ENCODE measurements around the gene DLST. TPM values are rescaled to one million over a fixed set of nuclear protein-coding genes. Genes with fewer than 3 reads are reported as not detected.

DLST gene
- total RNA-seq, 2 experiments from 2014 or later = 106 to 108 TPM

DNA sequence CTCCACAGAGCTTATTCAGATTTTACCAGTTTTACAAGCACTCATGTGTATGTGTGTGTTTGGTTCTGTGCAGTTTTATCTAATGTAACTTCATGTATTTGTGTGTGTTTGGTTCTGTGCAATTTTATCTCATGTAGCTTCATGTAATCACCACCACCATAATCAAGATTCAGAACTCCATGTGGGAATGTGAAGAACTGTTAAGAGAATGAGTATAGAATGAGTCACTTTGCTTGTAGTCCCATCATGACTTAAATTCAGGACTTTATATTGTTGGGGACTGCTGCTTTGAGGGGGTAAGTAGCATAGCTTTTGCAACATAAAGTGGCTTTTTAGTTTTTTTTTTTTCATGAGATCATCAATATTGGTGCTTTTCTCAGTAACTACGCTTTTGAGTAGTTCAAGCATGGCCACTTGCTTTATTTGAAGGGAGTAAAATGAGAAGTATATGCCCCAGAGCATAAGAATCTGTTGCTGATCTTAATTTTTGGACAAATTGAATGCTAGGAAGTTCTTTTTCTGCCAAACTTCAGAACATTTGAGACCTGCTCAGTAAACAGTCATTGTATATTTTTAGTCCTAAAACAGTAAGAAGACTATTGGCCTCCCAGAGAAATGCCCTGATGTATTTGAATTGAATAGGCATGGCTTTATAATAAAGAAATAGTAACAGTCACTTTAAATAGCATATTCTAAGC is 34.6 kb upstream of the DLST start:
- H3K27ac Mint-ChIP-seq = no peak overlapping the region
- no peaks in the 10 kb centered on the region for H3K36me3 Mint-ChIP-seq (ENCODE audit: low read depth)
- H3K4me1 Mint-ChIP-seq = peaks cover 4% of the 10 kb centered on the region
- H3K9me3 Mint-ChIP-seq = no peaks in the 10 kb centered on the region
- ChIA-PET POLR2A (interaction anchor here (1.5 kb wide), 1 partner anchor 9 kb away, joined by 5 read pairs; no protein-coding TSS in a partner anchor), CTCF (interaction anchor here (1.4 to 1.6 kb wide), 2 partner anchors 14 to 100 kb away, joined by 3 to 4 read pairs; no protein-coding TSS in a partner anchor)
- H3K27me3 Mint-ChIP-seq = peaks cover 3% of the 10 kb centered on the region
- DNase-seq = no peak
- H3K4me3 Mint-ChIP-seq = no peak overlapping the region

DNA sequence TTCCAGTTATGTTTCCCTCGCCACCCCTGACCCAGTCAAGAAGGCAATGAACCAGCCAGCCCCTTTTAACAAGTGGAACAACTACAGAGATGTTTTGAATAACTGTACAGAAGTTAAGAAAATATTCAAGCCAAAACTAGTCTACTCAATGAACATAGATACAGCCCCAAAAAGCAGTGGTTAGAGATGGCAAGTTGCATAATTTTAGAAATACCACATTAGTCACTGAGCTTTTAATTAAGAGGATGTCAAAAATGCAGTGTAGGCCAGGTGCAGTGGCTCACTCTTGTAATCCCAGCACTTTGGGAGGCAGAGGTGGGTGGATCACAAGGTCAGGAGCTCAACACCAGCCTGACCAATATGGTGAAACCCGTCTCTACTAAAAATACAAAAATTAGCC is 32.9 kb upstream of the DLST start:
- CTCF ChIA-PET = interaction anchor here (0.7 to 3.6 kb wide), 5 partner anchors 12 to 240 kb away, joined by 3 to 21 read pairs (median 7); no protein-coding TSS in a partner anchor
- no peak for DNase-seq
- Mint-ChIP-seq H3K4me3 (no peak overlapping the region), H3K36me3 (ENCODE audit: low read depth) (no peaks in the 10 kb centered on the region), H3K27ac (no peak overlapping the region), H3K4me1 (peaks cover 11% of the 10 kb centered on the region), H3K27me3 (peaks cover 3% of the 10 kb centered on the region), H3K9me3 (no peaks in the 10 kb centered on the region)
- POLR2A ChIA-PET = interaction anchor here (0.6 kb wide), 1 partner anchor 10 kb away, joined by 4 read pairs; no protein-coding TSS in a partner anchor

DNA sequence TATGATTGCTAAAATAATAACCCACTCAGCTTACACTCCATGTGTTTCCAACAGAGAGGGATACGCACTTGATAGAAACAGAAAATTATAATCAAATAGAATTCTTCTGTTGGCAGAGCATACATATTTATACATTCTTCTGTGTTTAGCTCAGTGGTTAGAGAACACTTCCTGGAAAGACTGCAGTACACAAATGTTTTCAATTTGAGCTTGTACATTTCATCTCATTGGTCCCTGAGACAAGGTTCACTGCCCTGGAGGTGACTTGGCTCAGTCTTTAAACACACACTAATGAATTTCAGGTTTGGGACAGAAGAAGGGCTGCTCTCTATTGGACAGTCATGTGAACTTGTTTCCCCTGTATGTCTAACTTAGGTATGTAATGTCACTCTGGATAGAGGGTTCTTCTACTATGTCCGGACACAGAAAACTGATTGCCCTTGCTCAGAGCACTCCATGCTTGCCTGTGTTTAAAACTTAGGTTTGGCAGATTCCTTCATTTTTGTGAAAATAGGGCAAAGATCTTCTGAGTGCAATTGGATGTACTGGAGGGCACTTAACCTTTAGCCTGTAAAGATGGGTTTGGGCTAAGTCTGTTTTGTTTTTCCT is 28.7 kb upstream of the DLST start:
- Mint-ChIP-seq H3K36me3 (ENCODE audit: low read depth) (no peaks in the 10 kb centered on the region), H3K9me3 (no peaks in the 10 kb centered on the region), H3K27me3 (peaks cover 4% of the 10 kb centered on the region), H3K4me1 (peaks cover 11% of the 10 kb centered on the region), H3K4me3 (no peak overlapping the region), H3K27ac (no peak overlapping the region)
- ChIA-PET CTCF (interaction anchor here (0.8 to 3.9 kb wide), 6 partner anchors 8 to 244 kb away, joined by 3 to 23 read pairs (median 6); no protein-coding TSS in a partner anchor), POLR2A (interaction anchor here (0.9 to 2.1 kb wide), 3 partner anchors 10 to 57 kb away, joined by 3 to 7 read pairs (median 3); no protein-coding TSS in a partner anchor)
- DNase-seq = no peak

DNA sequence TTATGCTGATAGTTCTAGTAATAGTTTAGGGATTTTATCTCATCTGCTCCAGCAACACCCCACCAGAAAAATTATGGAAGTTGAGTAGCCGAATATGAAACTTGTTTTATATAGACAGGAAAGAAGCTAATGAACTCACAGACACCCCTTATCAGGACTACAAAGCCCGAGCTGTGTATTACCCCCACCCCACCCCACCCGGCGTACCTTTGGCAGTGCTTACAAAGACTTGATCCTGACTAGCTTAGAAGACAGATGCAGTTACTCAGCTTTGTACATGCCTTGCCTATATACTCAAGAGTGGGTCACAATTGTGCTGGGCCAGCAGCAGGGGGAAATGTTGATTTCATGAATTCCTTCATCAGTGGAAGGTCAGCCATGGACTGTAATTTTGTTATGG is 28.1 kb upstream of the DLST start:
- Mint-ChIP-seq H3K9me3 (no peaks in the 10 kb centered on the region), H3K27ac (no peak overlapping the region), H3K4me1 (peaks cover 11% of the 10 kb centered on the region), H3K4me3 (no peak overlapping the region), H3K36me3 (ENCODE audit: low read depth) (no peaks in the 10 kb centered on the region), H3K27me3 (peaks cover 4% of the 10 kb centered on the region)
- ChIA-PET CTCF (interaction anchor here (1.6 to 3.9 kb wide), 5 partner anchors 8 to 244 kb away, joined by 4 to 23 read pairs (median 7); no protein-coding TSS in a partner anchor), POLR2A (interaction anchor here (2.1 to 2.3 kb wide), 2 partner anchors 28 to 29 kb away, joined by 7 read pairs; partner anchors contain the start of gene DLST)
- DNase-seq = no peak

DNA sequence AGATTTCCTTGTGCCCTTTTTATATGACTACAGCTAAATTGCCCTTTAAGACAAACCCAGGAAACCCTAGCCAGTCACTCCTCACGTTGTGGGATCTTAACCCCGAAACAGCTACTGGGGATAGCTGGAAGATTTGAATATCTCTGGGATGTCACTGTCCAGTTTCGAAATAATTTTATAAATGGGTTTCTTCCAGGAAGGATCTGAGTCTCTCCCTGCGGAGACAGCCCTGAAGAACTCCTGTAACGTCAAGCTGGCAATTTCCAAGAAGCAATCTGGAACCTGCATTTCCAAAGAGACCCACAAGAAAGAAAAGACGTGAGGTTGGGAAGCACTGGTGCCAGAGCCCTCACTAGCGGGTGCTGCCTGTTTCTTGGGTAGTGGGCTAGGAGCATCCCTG is 26.7 kb upstream of the DLST start:
- Mint-ChIP-seq H3K4me1 (peaks cover 11% of the 10 kb centered on the region), H3K27me3 (peaks cover 2% of the 10 kb centered on the region), H3K36me3 (ENCODE audit: low read depth) (no peaks in the 10 kb centered on the region), H3K27ac (no peak overlapping the region), H3K9me3 (no peaks in the 10 kb centered on the region), H3K4me3 (no peak overlapping the region)
- POLR2A ChIA-PET = interaction anchor here (0.9 to 2.3 kb wide), 3 partner anchors 13 to 30 kb away, joined by 4 to 7 read pairs (median 4); partner anchors contain the start of gene DLST
- CTCF ChIA-PET = interaction anchor here (0.8 to 3.9 kb wide), 2 partner anchors 20 to 50 kb away, joined by 4 to 16 read pairs; partner anchors contain the start of gene PROX2
- DNase-seq = no peak

DNA sequence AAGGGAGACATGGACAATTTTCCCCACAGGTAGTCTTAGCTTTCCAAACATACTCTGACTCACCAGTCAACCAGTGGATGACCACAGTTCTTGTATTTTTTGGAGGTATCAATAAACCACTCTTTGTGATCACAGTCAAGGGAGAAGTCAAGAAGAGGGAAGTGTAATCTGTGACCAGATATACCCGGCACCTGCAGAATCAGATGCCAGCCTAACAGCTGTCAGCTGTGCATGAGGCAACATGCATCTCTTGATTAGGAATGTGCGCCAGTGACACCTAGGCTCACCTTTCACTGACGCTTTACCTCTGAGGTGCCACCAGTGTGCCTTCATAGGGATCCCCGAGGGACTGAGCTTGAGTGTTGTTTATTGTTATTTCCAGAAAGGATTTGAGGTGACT is 25.8 kb upstream of the DLST start:
- ChIA-PET POLR2A (interaction anchor here (0.9 to 2.3 kb wide), 5 partner anchors 9 to 29 kb away, joined by 4 to 7 read pairs (median 4); partner anchors contain the start of gene DLST), CTCF (interaction anchor here (1.3 to 3.9 kb wide), 3 partner anchors 49 to 247 kb away, joined by 4 to 16 read pairs (median 5); no protein-coding TSS in a partner anchor)
- Mint-ChIP-seq H3K36me3 (ENCODE audit: low read depth) (no peaks in the 10 kb centered on the region), H3K27ac (no peak overlapping the region), H3K27me3 (peaks cover 2% of the 10 kb centered on the region), H3K4me1 (peaks cover 11% of the 10 kb centered on the region), H3K9me3 (no peaks in the 10 kb centered on the region), H3K4me3 (no peak overlapping the region)
- DNase-seq = no peak

DNA sequence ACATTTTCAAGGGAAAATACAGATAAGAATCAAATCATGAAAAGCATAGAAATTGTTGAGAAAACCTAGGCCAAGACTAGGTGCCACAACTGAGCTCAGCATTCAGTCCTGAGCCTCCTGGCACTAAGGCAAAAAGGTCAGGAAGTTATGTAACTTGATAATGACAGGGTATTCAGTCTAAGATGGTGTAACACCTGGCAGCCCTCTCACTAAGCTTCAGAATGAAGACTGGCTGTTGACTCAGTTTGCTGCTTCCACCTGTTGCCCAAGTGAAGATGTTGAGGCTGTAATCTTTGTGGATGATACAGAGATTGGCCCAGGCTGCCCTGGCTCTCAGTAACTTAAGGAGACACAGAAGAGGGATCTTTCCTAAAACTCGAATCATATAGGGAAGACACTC is 25.4 kb upstream of the DLST start:
- Mint-ChIP-seq H3K4me1 (peaks cover 11% of the 10 kb centered on the region), H3K27ac (no peak overlapping the region), H3K36me3 (ENCODE audit: low read depth) (no peaks in the 10 kb centered on the region), H3K9me3 (no peaks in the 10 kb centered on the region), H3K27me3 (peaks cover 2% of the 10 kb centered on the region), H3K4me3 (no peak overlapping the region)
- ChIA-PET POLR2A (interaction anchor here (1.0 to 1.9 kb wide), 3 partner anchors 10 to 29 kb away, joined by 4 to 5 read pairs (median 4); no protein-coding TSS in a partner anchor), CTCF (interaction anchor here (1.0 to 8.9 kb wide), 6 partner anchors 49 to 248 kb away, joined by 3 to 285 read pairs (median 4); no protein-coding TSS in a partner anchor)
- no peak for DNase-seq

DNA sequence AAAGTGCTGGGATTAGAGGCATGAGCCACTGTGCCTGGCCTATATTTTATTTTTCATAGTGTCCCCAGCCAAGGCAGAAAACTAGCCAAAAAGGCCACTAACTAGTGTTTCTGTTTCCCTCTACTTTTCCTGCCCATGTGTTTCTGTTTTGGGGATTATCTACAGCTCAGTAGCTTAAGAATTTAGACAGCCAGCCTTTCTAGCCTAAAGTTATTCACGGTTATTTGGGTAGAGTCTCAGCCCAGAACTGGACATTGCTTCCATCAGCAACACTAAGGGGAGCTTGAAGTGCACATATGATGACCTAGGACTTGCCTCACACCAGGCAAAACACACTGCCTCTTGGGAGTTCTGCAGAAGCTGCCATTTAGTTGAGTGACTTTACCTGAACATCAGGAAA is 23.7 kb upstream of the DLST start:
- DNase-seq = no peak
- ChIA-PET POLR2A (interaction anchor here (1.1 kb wide), 1 partner anchor 9 kb away, joined by 4 read pairs; no protein-coding TSS in a partner anchor), CTCF (interaction anchor here (1.0 to 8.9 kb wide), 7 partner anchors 16 to 249 kb away, joined by 3 to 285 read pairs (median 5); partner anchors contain the start of gene PROX2)
- H3K4me1 Mint-ChIP-seq = peaks cover 4% of the 10 kb centered on the region
- H3K9me3 Mint-ChIP-seq = no peaks in the 10 kb centered on the region
- H3K4me3 Mint-ChIP-seq = no peak overlapping the region
- no peak overlapping the region for H3K27ac Mint-ChIP-seq
- H3K27me3 Mint-ChIP-seq = peaks cover 2% of the 10 kb centered on the region
- H3K36me3 Mint-ChIP-seq (ENCODE audit: low read depth) = no peaks in the 10 kb centered on the region

DNA sequence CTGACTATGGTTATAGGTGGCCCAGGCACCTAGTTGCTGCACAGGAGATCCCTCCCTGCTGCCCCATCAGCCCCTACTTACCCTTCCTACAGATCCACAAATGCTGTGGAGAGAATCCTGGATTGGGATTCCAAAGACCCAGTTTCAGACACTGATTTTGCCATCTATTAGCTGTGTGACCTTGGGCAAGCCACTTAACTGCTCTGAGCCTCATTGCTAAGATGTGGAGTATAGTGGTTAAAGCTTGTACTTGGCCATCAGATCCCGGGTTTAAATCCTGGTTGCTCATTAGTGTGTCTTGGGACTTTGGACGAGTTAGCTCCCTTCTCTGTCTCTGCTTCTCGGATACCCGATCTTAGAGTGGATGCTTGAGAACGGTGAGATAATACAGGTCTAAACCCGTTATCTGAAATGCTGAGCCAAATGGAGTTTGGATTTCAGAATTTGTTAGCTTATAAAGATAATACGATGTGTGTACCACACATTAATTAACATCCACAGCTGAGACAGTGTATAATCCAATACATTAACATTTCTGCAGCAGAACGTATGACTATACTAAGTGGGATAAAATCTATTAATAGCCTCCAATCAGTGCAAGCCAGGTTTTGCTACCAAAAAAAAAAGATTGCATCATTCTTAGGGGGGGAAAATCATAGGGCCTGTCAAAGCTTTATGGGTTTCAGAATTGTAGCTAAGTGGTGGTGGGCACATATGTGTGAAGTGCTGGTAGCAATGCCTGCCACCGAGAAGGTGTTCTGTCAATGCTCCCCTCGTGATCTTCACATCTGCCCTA is 21.8 kb upstream of the DLST start:
- Mint-ChIP-seq H3K4me1 (no peaks in the 10 kb centered on the region), H3K4me3 (no peak overlapping the region), H3K36me3 (ENCODE audit: low read depth) (no peaks in the 10 kb centered on the region), H3K27me3 (no peaks in the 10 kb centered on the region), H3K9me3 (no peaks in the 10 kb centered on the region), H3K27ac (no peak overlapping the region)
- ChIA-PET POLR2A (interaction anchor here (0.6 to 3.8 kb wide), 4 partner anchors 23 to 656 kb away, joined by 3 to 45 read pairs (median 4); partner anchors contain the start of gene NEK9), CTCF (interaction anchor here (0.9 to 8.9 kb wide), 34 partner anchors 9 to 358 kb away, joined by 3 to 285 read pairs (median 6); partner anchors contain the start of genes ACYP1, DLST, NEK9 and PROX2)
- DNase-seq = no peak

DNA sequence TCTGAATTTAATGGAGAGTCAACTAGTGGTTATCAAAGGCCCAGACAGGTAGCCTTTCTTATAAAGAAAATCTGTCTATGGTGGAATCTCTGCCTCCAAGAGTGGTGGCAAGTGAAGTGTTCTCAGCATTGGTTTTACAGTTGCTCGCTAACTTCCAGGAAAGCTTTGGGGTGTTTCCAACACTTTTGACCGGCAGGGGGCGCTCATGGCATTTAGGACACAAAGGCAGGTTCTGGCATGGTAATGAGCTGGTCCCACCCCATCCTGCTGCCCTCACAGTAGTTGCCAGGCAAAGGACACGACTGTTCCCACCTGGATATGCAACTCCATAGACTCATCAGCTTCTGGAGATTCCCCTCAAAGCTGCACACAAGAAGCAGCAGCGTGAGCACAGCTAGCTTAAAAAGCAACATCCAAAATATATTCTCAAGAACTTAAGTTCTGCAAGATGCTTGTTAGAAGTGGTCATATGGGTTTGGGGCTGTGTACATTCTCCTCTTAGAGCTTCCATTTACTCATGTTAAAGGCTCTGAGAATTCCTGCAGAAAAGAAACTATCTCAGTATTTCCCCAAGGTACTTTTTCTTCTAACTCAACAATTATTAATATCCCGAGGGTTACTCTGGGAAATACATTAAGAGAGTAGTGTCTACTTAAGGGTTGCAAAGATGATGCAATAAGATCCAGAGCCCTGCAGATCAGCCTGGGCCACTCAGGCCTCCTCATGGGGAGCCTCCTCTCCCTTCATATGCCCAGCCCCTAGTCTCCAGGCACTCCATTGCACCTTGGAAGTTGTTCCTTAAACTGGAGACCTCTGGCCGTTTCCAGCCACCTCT is 20.6 kb upstream of the DLST start:
- Mint-ChIP-seq H3K36me3 (ENCODE audit: low read depth) (no peaks in the 10 kb centered on the region), H3K9me3 (no peaks in the 10 kb centered on the region), H3K27me3 (no peaks in the 10 kb centered on the region), H3K4me1 (peaks cover under 1% of the 10 kb centered on the region), H3K27ac (no peak overlapping the region), H3K4me3 (no peak overlapping the region)
- CTCF ChIA-PET = interaction anchor here (0.7 to 8.9 kb wide), 62 partner anchors 8 to 439 kb away, joined by 3 to 285 read pairs (median 4); partner anchors contain the start of genes ACYP1, DLST, PROX2 and RPS6KL1
- POLR2A ChIA-PET = interaction anchor here (0.6 to 4.9 kb wide), 10 partner anchors 11 to 654 kb away, joined by 3 to 45 read pairs (median 4); partner anchors contain the start of genes DLST, NEK9 and PROX2
- DNase-seq = peak; percentile 91

DNA sequence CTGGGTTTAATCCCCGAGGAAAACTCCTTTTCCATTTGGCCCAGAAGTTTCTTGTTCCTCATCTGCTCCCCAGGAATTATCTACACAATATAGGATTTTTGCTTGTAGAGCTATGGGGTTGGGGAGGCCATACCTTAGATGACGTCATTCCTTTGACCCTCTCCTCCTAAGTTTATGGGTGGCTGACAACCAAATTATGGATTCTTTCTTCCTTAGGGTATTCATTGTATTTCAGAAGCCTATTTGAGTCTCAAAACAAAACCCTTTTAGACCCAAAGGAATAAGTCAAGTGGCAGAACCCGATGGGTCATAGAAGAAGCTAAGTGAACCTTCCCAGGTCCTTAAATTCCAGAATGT is 20.0 kb upstream of the DLST start:
- ChIA-PET POLR2A (interaction anchor here (1.1 to 4.9 kb wide), 6 partner anchors 11 to 79 kb away, joined by 3 to 45 read pairs (median 8); partner anchors contain the start of genes DLST and PROX2), CTCF (interaction anchor here (0.6 to 8.9 kb wide), 33 partner anchors 9 to 438 kb away, joined by 3 to 285 read pairs (median 6); partner anchors contain the start of genes DLST, PROX2, RPS6KL1 and YLPM1)
- peaks cover 6% of the 10 kb centered on the region for H3K4me1 Mint-ChIP-seq
- DNase-seq = no peak
- H3K36me3 Mint-ChIP-seq (ENCODE audit: low read depth) = no peaks in the 10 kb centered on the region
- H3K27ac Mint-ChIP-seq = no peak overlapping the region
- no peaks in the 10 kb centered on the region for H3K27me3 Mint-ChIP-seq
- no peak overlapping the region for H3K4me3 Mint-ChIP-seq
- H3K9me3 Mint-ChIP-seq = no peaks in the 10 kb centered on the region

All from activated CD4-positive, alpha-beta memory T cell treated with anti-CD3 and anti-CD28 coated beads, Interleukin-2, amount 10 ng/mL, durations not matched to agents 7 days and 5 days (primary cell).